IgD-negative memory B cell (primary cell): ENCODE data around the gene NFS1. TPM values are rescaled to one million over a fixed set of nuclear protein-coding genes. Genes with fewer than 3 reads are reported as not detected.

Source experiments
- polyA plus RNA-seq: library from polyadenylated mRNA; unstranded; fragments of 300-500 nt; fragmentation: Illumina TruSeq; gene quantifications from one replicate; pipeline ENCODE4 v1.2.3, GENCODE V29; 2021

The NFS1 gene
- polyA plus RNA-seq, 1 donor from 2014 or later: 18.1 TPM

Other genes with a start within 250 kb of the NFS1 start
- 23.1 TPM for gene CEP250, start 243.8 kb downstream of the NFS1 start, polyA plus RNA-seq
- not detected for gene C20orf173, start 169.7 kb downstream of the NFS1 start, polyA plus RNA-seq
- gene ERGIC3, start 157.3 kb downstream of the NFS1 start, polyA plus RNA-seq: 119 TPM
- gene SPAG4, start 83.5 kb downstream of the NFS1 start, polyA plus RNA-seq: 1.9 TPM
- 306 TPM for gene CPNE1, start 34.5 kb downstream of the NFS1 start, polyA plus RNA-seq
- gene RBM12, start 34.5 kb downstream of the NFS1 start, polyA plus RNA-seq: 36.9 TPM
- 323 TPM for gene ROMO1, start 53 bp upstream of the NFS1 start, polyA plus RNA-seq
- gene RBM39, start 42.9 kb upstream of the NFS1 start, polyA plus RNA-seq: 191 TPM
- 107 TPM for gene PHF20, start 72.7 kb upstream of the NFS1 start, polyA plus RNA-seq